Measurements from ENCODE around the gene ALCAM. TPM values are rescaled to one million over a fixed set of nuclear protein-coding genes. Genes with fewer than 3 reads are reported as not detected.

The ALCAM gene
- total and polyA plus RNA-seq, 2 donors (not counting 1 experiment from before 2014, with no cell fraction given), result 168 to 188 TPM

DNA sequence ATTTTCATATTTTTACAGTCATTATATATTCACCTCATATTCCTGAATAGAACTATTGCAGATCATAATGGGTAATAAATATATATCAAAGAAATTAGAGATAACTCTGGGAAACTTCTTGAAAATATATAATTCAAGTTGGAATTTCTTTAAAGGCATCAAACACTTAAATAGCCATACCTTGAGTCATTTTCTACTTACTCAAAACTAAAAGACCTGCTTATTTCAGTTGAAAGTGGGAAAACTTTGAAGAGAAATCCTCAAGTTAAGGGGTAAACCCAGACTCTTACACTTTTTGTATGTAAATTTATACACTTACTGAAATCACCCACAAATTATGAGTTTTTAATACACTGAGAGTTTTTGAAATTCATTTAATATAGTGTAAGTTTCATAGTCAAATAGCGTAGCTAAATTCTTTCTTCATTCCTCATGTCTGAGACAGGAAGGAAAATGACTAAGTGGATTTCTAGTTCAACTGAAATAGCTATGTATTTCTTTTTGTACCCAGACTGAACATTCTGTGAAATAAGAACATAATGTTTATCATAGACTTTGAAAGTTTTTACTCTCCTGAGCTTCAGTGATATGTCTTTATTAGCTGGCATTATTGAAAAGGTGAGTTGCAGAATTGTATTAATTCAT lies 4.6 kb upstream of the ALCAM start:
- TF ChIP-seq EZH2 (IDR thresholded peaks at IDR 0.05; ENCODE audit: low read length, missing control alignments), result no peak
- TF ChIP-seq, protein P1, sequence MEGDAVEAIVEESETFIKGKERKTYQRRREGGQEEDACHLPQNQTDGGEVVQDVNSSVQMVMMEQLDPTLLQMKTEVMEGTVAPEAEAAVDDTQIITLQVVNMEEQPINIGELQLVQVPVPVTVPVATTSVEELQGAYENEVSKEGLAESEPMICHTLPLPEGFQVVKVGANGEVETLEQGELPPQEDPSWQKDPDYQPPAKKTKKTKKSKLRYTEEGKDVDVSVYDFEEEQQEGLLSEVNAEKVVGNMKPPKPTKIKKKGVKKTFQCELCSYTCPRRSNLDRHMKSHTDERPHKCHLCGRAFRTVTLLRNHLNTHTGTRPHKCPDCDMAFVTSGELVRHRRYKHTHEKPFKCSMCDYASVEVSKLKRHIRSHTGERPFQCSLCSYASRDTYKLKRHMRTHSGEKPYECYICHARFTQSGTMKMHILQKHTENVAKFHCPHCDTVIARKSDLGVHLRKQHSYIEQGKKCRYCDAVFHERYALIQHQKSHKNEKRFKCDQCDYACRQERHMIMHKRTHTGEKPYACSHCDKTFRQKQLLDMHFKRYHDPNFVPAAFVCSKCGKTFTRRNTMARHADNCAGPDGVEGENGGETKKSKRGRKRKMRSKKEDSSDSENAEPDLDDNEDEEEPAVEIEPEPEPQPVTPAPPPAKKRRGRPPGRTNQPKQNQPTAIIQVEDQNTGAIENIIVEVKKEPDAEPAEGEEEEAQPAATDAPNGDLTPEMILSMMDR (conservative IDR thresholded peaks at IDR 0.05 in 1 of 2, IDR thresholded peaks at IDR 0.05 in 1 of 2; ENCODE audit: low read depth in 1 of 2, low read length in 2 of 2), result no peak
- H3K79me2 ChIP-seq (ENCODE audit: control insufficient read depth, insufficient read depth, low read length), result peaks cover 4% of the 10 kb centered on the region
- no peak overlapping the region for H3K9ac ChIP-seq (ENCODE audit: insufficient read depth, low read length)
- no peak overlapping the region for H2AFZ ChIP-seq (ENCODE audit: low read length)
- no peaks in the 10 kb centered on the region for H3K27me3 ChIP-seq (ENCODE audit: control insufficient read depth, insufficient read depth, low read length)
- no peaks in the 10 kb centered on the region for H3K36me3 ChIP-seq (ENCODE audit: control insufficient read depth, insufficient read depth, low read length)
- no peaks in the 10 kb centered on the region for H4K20me1 ChIP-seq (ENCODE audit: control insufficient read depth, extremely low read depth, insufficient read depth, low read length)
- no peak overlapping the region for H3K4me3 ChIP-seq (replicated peaks in 1 of 4; ENCODE audit: control extremely low read depth in 1 of 4, insufficient read depth in 1 of 4, low read depth in 3 of 4, low read length in 4 of 4)
- no peaks in the 10 kb centered on the region for H3K9me3 ChIP-seq (ENCODE audit: control insufficient read depth, insufficient read depth, low read depth, low read length)
- H3K4me1 ChIP-seq (ENCODE audit: control insufficient read depth, extremely low read depth, insufficient read depth, low read length), result peaks cover 9% of the 10 kb centered on the region
- peak overlapping the region; percentile 26 for H3K27ac ChIP-seq (ENCODE audit: insufficient read depth, low read length)
- peak overlapping the region; percentile 11 for H3K4me2 ChIP-seq (ENCODE audit: extremely low read depth, insufficient read depth, low read length)
- peak; percentile 66 to 78 for DNase-seq (ENCODE audit: low read depth in 2 of 2)

DNA sequence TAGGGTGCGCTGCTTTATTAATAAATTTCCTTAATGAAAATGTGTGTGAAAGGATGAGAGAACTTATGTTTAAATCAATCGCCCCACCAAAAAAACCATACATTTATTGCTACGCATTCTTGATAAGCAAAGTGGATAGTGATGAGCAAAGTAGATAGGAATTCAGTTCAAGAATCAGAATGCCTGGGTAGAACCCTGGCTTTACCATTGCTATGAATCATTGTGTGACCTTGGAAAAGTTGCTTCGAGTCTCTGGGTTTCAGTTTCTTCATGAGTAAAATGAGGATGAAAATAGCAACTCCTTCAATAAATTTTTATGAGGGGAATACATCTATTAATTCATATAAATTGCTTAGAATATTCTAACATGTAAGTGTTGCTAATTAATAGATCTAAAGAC lies 2.6 kb upstream of the ALCAM start:
- H3K4me3 ChIP-seq (replicated peaks in 1 of 4; ENCODE audit: control extremely low read depth in 1 of 4, insufficient read depth in 1 of 4, low read depth in 3 of 4, low read length in 4 of 4), result peak overlapping the region in 1 of 4 experiments; percentile 30
- H3K4me2 ChIP-seq (ENCODE audit: extremely low read depth, insufficient read depth, low read length), result peak overlapping the region; percentile 38
- TF ChIP-seq, protein P1 (conservative IDR thresholded peaks at IDR 0.05 in 1 of 2, IDR thresholded peaks at IDR 0.05 in 1 of 2; ENCODE audit: low read depth in 1 of 2, low read length in 2 of 2), result no peak
- TF ChIP-seq EZH2 (IDR thresholded peaks at IDR 0.05; ENCODE audit: low read length, missing control alignments), result no peak
- H2AFZ ChIP-seq (ENCODE audit: low read length), result no peak overlapping the region
- DNase-seq (ENCODE audit: low read depth in 2 of 2), result peak; percentile 63 to 81
- no peaks in the 10 kb centered on the region for H4K20me1 ChIP-seq (ENCODE audit: control insufficient read depth, extremely low read depth, insufficient read depth, low read length)
- H3K27ac ChIP-seq (ENCODE audit: insufficient read depth, low read length), result peak overlapping the region; percentile 85
- H3K79me2 ChIP-seq (ENCODE audit: control insufficient read depth, insufficient read depth, low read length), result peaks cover 24% of the 10 kb centered on the region
- H3K4me1 ChIP-seq (ENCODE audit: control insufficient read depth, extremely low read depth, insufficient read depth, low read length), result peaks cover 9% of the 10 kb centered on the region
- no peaks in the 10 kb centered on the region for H3K36me3 ChIP-seq (ENCODE audit: control insufficient read depth, insufficient read depth, low read length)
- H3K9ac ChIP-seq (ENCODE audit: insufficient read depth, low read length), result no peak overlapping the region
- H3K9me3 ChIP-seq (ENCODE audit: control insufficient read depth, insufficient read depth, low read depth, low read length), result no peaks in the 10 kb centered on the region
- no peaks in the 10 kb centered on the region for H3K27me3 ChIP-seq (ENCODE audit: control insufficient read depth, insufficient read depth, low read length)

DNA sequence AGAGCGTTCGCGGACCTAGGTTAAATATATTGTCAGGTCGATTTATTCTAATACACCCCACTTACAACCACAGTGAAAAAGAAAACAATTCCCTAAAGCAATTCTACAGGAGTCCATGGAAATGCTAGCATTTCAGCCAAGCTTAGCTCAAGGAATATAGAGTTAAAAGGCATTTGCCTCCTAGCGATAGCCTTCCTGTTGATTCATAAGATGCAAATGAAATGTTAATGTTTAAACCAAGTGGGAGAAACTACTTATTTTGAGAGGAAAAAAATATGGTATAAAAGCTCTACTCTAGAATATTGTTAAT lies 1.7 kb upstream of the ALCAM start:
- DNase-seq (ENCODE audit: low read depth in 2 of 2), result peak in 1 of 2 donors; percentile 39
- Histone ChIP-seq H3K9ac (ENCODE audit: insufficient read depth, low read length) (no peak overlapping the region), H3K36me3 (ENCODE audit: control insufficient read depth, insufficient read depth, low read length) (no peaks in the 10 kb centered on the region), H3K4me1 (ENCODE audit: control insufficient read depth, extremely low read depth, insufficient read depth, low read length) (peaks cover 6% of the 10 kb centered on the region), H3K9me3 (ENCODE audit: control insufficient read depth, insufficient read depth, low read depth, low read length) (no peaks in the 10 kb centered on the region), H3K27ac (ENCODE audit: insufficient read depth, low read length) (peak overlapping the region; percentile 85), H3K79me2 (ENCODE audit: control insufficient read depth, insufficient read depth, low read length) (peaks cover 32% of the 10 kb centered on the region), H4K20me1 (ENCODE audit: control insufficient read depth, extremely low read depth, insufficient read depth, low read length) (no peaks in the 10 kb centered on the region), H3K27me3 (ENCODE audit: control insufficient read depth, insufficient read depth, low read length) (no peaks in the 10 kb centered on the region), H3K4me3 (replicated peaks in 1 of 4; ENCODE audit: control extremely low read depth in 1 of 4, insufficient read depth in 1 of 4, low read depth in 3 of 4, low read length in 4 of 4) (peak overlapping the region in 3 of 4 experiments; percentile 63 to 89 (median 87)), H3K4me2 (ENCODE audit: extremely low read depth, insufficient read depth, low read length) (peak overlapping the region; percentile 72), H2AFZ (ENCODE audit: low read length) (peak overlapping the region; percentile 4)
- TF ChIP-seq EZH2 (IDR thresholded peaks at IDR 0.05; ENCODE audit: low read length, missing control alignments), result no peak
- TF ChIP-seq, protein P1 (conservative IDR thresholded peaks at IDR 0.05 in 1 of 2, IDR thresholded peaks at IDR 0.05 in 1 of 2; ENCODE audit: low read depth in 1 of 2, low read length in 2 of 2), result no peak
